Measurements from ENCODE around the gene PDE9A. TPM values are rescaled to one million over a fixed set of nuclear protein-coding genes. Genes with fewer than 3 reads are reported as not detected.

Gene PDE9A
- total RNA-seq, 2 experiments from 2014 or later, result 7.5 to 8.6 TPM

DNA sequence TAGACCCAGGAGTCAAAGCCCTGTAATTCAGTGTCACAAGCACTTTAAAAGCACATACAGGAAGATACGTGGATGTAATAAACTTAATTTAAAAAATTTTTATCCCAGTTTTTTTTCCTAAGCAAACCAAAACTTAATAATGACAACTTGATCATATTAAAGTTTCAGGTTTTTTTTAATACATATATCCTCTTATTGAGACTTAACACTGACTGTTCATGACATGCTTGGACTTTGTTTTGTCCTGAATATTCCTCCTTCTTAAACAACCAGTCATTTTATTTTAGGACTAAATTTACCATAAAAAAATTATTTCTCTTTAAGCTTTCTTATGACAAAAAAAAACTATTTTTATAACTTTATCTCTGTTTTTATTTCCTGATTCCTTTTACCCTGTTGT, 161.8 kb downstream of the PDE9A start:
- DNase-seq, result no peak
- POLR2A ChIA-PET, result no interaction called here
- CTCF ChIA-PET, result interaction anchor here (3.1 kb wide), 1 partner anchor 222 kb away, joined by 12 read pairs; no protein-coding TSS in a partner anchor
- peaks cover 5% of the 10 kb centered on the region for H3K27me3 Mint-ChIP-seq
- peaks cover 2% of the 10 kb centered on the region for H3K36me3 Mint-ChIP-seq
- H3K27ac Mint-ChIP-seq, result no peak overlapping the region
- intact Hi-C loops (cut with micrococcal nuclease), result loop anchor here (5.0 kb wide), 2 partner anchors 163 to 223 kb away; partner anchors contain the start of gene PDE9A
- peaks cover 2% of the 10 kb centered on the region for H3K9me3 Mint-ChIP-seq
- H3K4me3 Mint-ChIP-seq, result no peak overlapping the region
- H3K4me1 Mint-ChIP-seq (ENCODE audit: low read depth), result no peaks in the 10 kb centered on the region

- no peaks in the 10 kb centered on the region for H3K4me1 Mint-ChIP-seq (ENCODE audit: low read depth)
- no peak overlapping the region for H3K27ac Mint-ChIP-seq
- H3K36me3 Mint-ChIP-seq, result peaks cover 2% of the 10 kb centered on the region
- POLR2A ChIA-PET, result no interaction called here
- peaks cover 2% of the 10 kb centered on the region for H3K9me3 Mint-ChIP-seq
- CTCF ChIA-PET, result interaction anchor here (0.6 to 6.2 kb wide), 9 partner anchors 21 to 224 kb away, joined by 3 to 61 read pairs (median 3); no protein-coding TSS in a partner anchor
- peak; percentile 73 for DNase-seq
- H3K27me3 Mint-ChIP-seq, result peaks cover 5% of the 10 kb centered on the region
- intact Hi-C loops (cut with micrococcal nuclease), result loop anchor here (5.0 kb wide), 2 partner anchors 166 to 226 kb away; partner anchors contain the start of gene PDE9A
- no peak overlapping the region for H3K4me3 Mint-ChIP-seq
These were observed 164.9 kb downstream of the PDE9A start for GRCh38 chr21:42818328-42818749.

- ChIA-PET POLR2A (no interaction called here), CTCF (interaction anchor here (6.2 kb wide), 1 partner anchor 226 kb away, joined by 61 read pairs; no protein-coding TSS in a partner anchor)
- Mint-ChIP-seq H3K4me1 (ENCODE audit: low read depth) (no peaks in the 10 kb centered on the region), H3K36me3 (peaks cover under 1% of the 10 kb centered on the region), H3K27ac (no peak overlapping the region), H3K27me3 (peaks cover 8% of the 10 kb centered on the region), H3K9me3 (peaks cover under 1% of the 10 kb centered on the region), H3K4me3 (no peak overlapping the region)
- DNase-seq, result no peak
- intact Hi-C loops (cut with micrococcal nuclease), result loop anchor here (5.0 kb wide), 2 partner anchors 168 to 228 kb away; partner anchors contain the start of gene PDE9A
These were observed 166.6 kb downstream of the PDE9A start for GRCh38 chr21:42819861-42820615.

- no peak overlapping the region for H3K4me3 Mint-ChIP-seq
- H3K9me3 Mint-ChIP-seq, result no peaks in the 10 kb centered on the region
- DNase-seq, result no peak
- no peak overlapping the region for H3K27ac Mint-ChIP-seq
- intact Hi-C loops (cut with micrococcal nuclease), result no loop called here
- peaks cover 16% of the 10 kb centered on the region for H3K27me3 Mint-ChIP-seq
- ChIA-PET POLR2A (no interaction called here), CTCF (interaction anchor here (6.2 kb wide), 1 partner anchor 226 kb away, joined by 61 read pairs; no protein-coding TSS in a partner anchor)
- H3K4me1 Mint-ChIP-seq (ENCODE audit: low read depth), result no peaks in the 10 kb centered on the region
- H3K36me3 Mint-ChIP-seq, result no peaks in the 10 kb centered on the region
These were observed 167.4 kb downstream of the PDE9A start for GRCh38 chr21:42820616-42821465.

Other genes starting within 250 kb of the PDE9A start
- gene UBASH3A, start 249.7 kb upstream of the PDE9A start, total RNA-seq, result 10 to 100 TPM; 27.2 to 29.4 TPM
- gene RSPH1, start 157.4 kb upstream of the PDE9A start, total RNA-seq, result under 1 TPM; 0.38 to 0.53 TPM
- gene SLC37A1, start 139.8 kb upstream of the PDE9A start, total RNA-seq, result 10 to 100 TPM; 21.1 to 21.2 TPM
- gene WDR4, start 225.9 kb downstream of the PDE9A start, total RNA-seq, result 10 to 100 TPM; 39.8 to 39.9 TPM
- gene NDUFV3, start 239.7 kb downstream of the PDE9A start, total RNA-seq, result 10 to 100 TPM; 16.1 to 17.3 TPM

Data from activated CD4-positive, alpha-beta memory T cell treated with anti-CD3 and anti-CD28 coated beads for 36 hours (primary cell).